Fibroblast of villous mesenchyme (primary cell): Measurements from ENCODE around the gene KCNA5. TPM values are rescaled to one million over a fixed set of nuclear protein-coding genes. Genes with fewer than 3 reads are reported as not detected.
A peak's percentile ranks its signal among the peaks of the same experiment; 100 is the strongest.

Experiments used
- DNase-seq: peaks from one replicate; pipeline ENCODE4 v3.0.0-alpha.2; 2010; ENCODE audit warnings: low read depth
- H3K4me3 ChIP-seq: 2 replicates; pipeline ENCODE4 v1.5.1; 2011; ENCODE audit warnings: low read depth, mild to moderate bottlenecking, low read length
- CTCF ChIP-seq: IDR thresholded peaks from 2 replicates; pipeline ENCODE4 v1.5.1; 2012; ENCODE audit warnings: low read depth, mild to moderate bottlenecking, low read length; ENCODE audit not compliant: insufficient read depth
- total RNA-seq: library from RNA; depleted of rRNA; stranded (reverse); fragments of >200 nt; gene quantifications from 2 replicates; pipeline ENCODE4 v1.2.3, GENCODE V29; 2012

The KCNA5 gene
- total RNA-seq, result not detected in 2 replicates

GRCh38 chr12:5043589-5044419, at the start of gene KCNA5:
TSS of gene KCNA5 (plus strand) at chr12:5043879. CDS start at chr12:5044148, 269 bp downstream.
- no peak within 1 kb of the TSS for H3K4me3 ChIP-seq
- TF ChIP-seq CTCF, result no peak
- DNase-seq, result no peak

DNA sequence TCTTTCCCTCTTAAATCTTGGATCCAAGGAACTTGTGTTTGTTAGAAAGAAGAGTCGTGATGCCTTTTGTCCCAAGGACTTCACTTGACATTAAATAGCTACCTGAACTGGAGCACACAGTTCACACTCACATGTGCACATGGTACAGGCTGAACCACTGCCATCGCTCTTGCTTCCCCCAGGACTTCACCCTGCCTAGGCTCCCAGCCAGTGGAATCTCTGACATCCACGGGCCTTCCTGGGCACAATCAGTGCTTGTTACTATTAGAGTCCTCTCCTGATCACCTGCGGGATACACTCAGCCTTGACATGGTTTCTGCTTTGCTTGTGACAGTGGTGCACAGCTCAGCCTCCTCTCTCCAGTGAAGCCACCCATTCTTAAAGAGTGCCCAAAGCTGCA, 49.1 kb upstream of the KCNA5 start:
- no peak for TF ChIP-seq CTCF

GRCh38 chr12:4996714-4997113, 47.0 kb upstream of the KCNA5 start:
- no peak for TF ChIP-seq CTCF
- DNase-seq, result no peak
- H3K4me3 ChIP-seq, result no peak overlapping the region

More for the DNA sequence above, 49.1 kb upstream of the KCNA5 start:
- no peak for DNase-seq
- no peak overlapping the region for H3K4me3 ChIP-seq

GRCh38 chr12:4997939-4998338, 45.7 kb upstream of the KCNA5 start:
- H3K4me3 ChIP-seq, result no peak overlapping the region
- TF ChIP-seq CTCF, result no peak
- peak; percentile 27 for DNase-seq

DNA sequence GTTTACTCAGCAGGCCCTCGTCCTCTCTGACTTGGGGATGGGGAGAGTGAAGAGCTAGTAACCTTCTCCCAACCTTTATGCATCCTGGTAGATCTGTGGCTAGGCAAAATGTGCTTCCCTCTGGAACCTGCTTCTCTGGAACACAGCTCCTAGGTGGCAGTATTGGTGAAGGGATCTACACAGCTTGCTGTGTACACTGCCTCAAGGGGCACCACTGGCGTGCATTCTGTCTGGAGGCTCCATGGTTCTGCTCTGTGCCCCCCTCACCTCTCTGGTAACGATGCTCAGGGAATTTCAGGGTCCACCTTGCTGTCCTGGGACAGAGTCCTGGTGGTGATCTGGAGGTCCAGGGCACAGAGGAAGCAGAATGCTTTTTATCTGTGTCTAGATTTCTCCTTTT, 43.5 kb upstream of the KCNA5 start:
- no peak for TF ChIP-seq CTCF
- H3K4me3 ChIP-seq, result no peak overlapping the region
- DNase-seq, result no peak

DNA sequence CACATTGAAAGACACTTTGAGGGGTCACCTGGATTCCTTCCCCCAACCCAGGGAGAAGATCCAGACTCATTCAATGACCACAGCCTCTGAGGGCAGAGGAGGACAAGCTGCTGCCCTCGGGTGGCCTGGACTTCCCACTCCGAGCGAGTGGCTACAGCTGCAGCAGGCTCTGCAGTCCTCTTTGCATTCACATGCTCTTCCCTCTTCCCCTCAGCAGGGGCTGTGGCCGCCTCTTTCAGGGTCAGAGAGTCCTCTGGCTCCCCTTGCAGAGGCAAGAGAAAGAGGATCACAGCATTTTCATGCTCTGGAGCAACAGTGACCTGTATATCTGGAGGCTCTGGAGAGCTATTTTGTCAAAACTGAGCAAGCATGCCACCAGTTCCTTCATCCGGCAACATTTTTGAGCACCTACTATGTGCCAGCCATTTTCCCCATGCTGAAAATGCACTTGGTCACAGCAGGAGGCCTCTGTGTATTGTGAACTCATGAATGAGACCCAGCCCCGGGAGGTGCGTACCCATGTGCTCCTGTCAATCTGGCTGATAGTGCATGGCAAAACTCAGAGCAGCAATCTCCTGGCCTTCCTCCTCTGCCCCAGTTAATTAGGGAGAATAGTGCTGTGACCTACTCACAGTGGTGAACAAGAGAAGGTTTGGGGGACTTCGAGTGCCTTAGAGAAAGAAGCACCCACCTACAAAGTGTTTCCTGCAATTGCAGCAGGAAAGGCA, 42.9 kb upstream of the KCNA5 start:
- TF ChIP-seq CTCF, result no peak
- H3K4me3 ChIP-seq, result no peak overlapping the region
- no peak for DNase-seq
